Embryonic facial prominence (tissue), 1 donor: Measurements from ENCODE around the gene SORCS2.
"Not testable (repeated sequence)": the region's sequence is repeated elsewhere in the genome, so short reads cannot be mapped to it uniquely, and the experiment has no call there.

Experiments
- DNase-seq: peaks from one replicate; pipeline ENCODE4 v3.0.0-alpha.2; 2016; ENCODE audit errors: extremely low spot score

Gene SORCS2

GRCh38 chr4:7160439-7160838 is 31.9 kb upstream of the SORCS2 start:
- DNase-seq, result no peak

GRCh38 chr4:7160951-7161440 is 31.3 kb upstream of the SORCS2 start:
- DNase-seq, result no peak

GRCh38 chr4:7161721-7162214 is 30.6 kb upstream of the SORCS2 start:
- no peak for DNase-seq

- not testable (repeated sequence) for DNase-seq
Measured at GRCh38 chr4:7165056-7165873, 27.1 kb upstream of the SORCS2 start.

- DNase-seq, result no peak
Measured at GRCh38 chr4:7165874-7166201, 26.5 kb upstream of the SORCS2 start.

- no peak for DNase-seq
Measured at GRCh38 chr4:7166237-7166636, 26.1 kb upstream of the SORCS2 start.

GRCh38 chr4:7166981-7167700 is 25.2 kb upstream of the SORCS2 start:
- DNase-seq, result no peak

GRCh38 chr4:7167706-7168105 is 24.6 kb upstream of the SORCS2 start:
- DNase-seq, result no peak

GRCh38 chr4:7168106-7168505 is 24.2 kb upstream of the SORCS2 start:
- no peak for DNase-seq

- no peak for DNase-seq
Measured at GRCh38 chr4:7169134-7169533, 23.2 kb upstream of the SORCS2 start.

- DNase-seq, result no peak
Measured at GRCh38 chr4:7170012-7170411, 22.3 kb upstream of the SORCS2 start.

- no peak for DNase-seq
Measured at GRCh38 chr4:7171191-7171900, 21.0 kb upstream of the SORCS2 start.

GRCh38 chr4:7172508-7172907 is 19.8 kb upstream of the SORCS2 start:
- DNase-seq, result no peak

GRCh38 chr4:7172946-7173345 is 19.4 kb upstream of the SORCS2 start:
- no peak for DNase-seq

GRCh38 chr4:7173841-7174449 is 18.4 kb upstream of the SORCS2 start:
- DNase-seq, result no peak

- no peak for DNase-seq
Measured at GRCh38 chr4:7179158-7179557, 13.2 kb upstream of the SORCS2 start.

- no peak for DNase-seq
Measured at GRCh38 chr4:7180938-7181337, 11.4 kb upstream of the SORCS2 start.

- DNase-seq, result no peak
Measured at GRCh38 chr4:7182616-7183015, 9.7 kb upstream of the SORCS2 start.

GRCh38 chr4:7183161-7183560 is 9.2 kb upstream of the SORCS2 start:
- no peak for DNase-seq

- no peak for DNase-seq
Measured at GRCh38 chr4:7183780-7184460, 8.4 kb upstream of the SORCS2 start.

GRCh38 chr4:7185487-7186030 is 6.8 kb upstream of the SORCS2 start:
- DNase-seq, result no peak
